ENCODE results near the gene MYO16. TPM values are rescaled to one million over a fixed set of nuclear protein-coding genes. Genes with fewer than 3 reads are reported as not detected.

The MYO16 gene
- total RNA-seq, 1 donor from 2014 or later, result not detected

DNA sequence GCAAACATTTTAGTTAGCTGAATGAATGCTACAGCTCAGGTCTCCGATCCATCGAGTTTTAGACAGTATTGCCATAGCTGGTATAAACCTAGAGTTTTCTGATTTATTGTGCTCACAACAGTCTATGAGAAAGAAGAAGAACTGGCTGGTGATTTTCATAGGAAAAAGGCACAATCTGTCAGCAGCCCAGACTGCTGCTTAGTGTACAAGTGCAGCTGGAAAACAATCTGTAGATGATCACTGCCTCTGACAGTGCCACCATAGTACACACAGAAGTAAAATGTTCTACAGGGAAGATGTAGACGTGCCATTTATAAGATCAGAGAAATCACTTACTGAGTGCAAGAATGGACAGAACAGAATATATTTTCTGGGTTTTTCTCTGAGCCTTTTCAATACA is 48.4 kb downstream of the MYO16 start:
- no peak for DNase-seq (ENCODE audit: low read depth)
- Histone ChIP-seq H3K36me3 (ENCODE audit: control insufficient read depth, insufficient read depth, low read length) (no peaks in the 10 kb centered on the region), H3K27me3 (ENCODE audit: control insufficient read depth, insufficient read depth, low read length) (no peaks in the 10 kb centered on the region), H3K4me3 (ENCODE audit: low read depth, low read length) (no peak overlapping the region)
- FAIRE-seq, result no peak
- TF ChIP-seq, protein P1, sequence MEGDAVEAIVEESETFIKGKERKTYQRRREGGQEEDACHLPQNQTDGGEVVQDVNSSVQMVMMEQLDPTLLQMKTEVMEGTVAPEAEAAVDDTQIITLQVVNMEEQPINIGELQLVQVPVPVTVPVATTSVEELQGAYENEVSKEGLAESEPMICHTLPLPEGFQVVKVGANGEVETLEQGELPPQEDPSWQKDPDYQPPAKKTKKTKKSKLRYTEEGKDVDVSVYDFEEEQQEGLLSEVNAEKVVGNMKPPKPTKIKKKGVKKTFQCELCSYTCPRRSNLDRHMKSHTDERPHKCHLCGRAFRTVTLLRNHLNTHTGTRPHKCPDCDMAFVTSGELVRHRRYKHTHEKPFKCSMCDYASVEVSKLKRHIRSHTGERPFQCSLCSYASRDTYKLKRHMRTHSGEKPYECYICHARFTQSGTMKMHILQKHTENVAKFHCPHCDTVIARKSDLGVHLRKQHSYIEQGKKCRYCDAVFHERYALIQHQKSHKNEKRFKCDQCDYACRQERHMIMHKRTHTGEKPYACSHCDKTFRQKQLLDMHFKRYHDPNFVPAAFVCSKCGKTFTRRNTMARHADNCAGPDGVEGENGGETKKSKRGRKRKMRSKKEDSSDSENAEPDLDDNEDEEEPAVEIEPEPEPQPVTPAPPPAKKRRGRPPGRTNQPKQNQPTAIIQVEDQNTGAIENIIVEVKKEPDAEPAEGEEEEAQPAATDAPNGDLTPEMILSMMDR (IDR thresholded peaks at IDR 0.05; ENCODE audit: insufficient read depth, low read length, severe bottlenecking), result no peak

DNA sequence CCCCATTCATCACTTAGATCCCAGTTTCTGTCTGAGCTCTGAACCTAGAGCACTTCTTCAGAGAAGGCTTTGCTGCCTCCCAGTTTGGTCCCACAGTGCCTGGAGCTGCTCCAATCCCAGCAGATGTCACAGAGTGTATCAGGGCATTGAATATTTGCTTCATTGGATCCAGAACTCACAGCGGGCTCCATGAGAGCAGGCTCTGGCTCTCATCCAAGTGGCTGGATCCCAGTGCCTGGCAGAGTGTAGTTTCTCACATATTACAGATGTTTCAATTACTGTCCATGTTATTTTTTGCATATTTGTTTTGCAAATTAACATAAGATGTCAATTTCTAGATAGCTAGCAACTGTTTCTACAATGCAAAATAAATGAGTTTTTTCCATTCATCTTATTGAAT is 50.6 kb downstream of the MYO16 start:
- TF ChIP-seq, protein P1 (IDR thresholded peaks at IDR 0.05; ENCODE audit: insufficient read depth, low read length, severe bottlenecking), result no peak
- DNase-seq (ENCODE audit: low read depth), result no peak

DNA sequence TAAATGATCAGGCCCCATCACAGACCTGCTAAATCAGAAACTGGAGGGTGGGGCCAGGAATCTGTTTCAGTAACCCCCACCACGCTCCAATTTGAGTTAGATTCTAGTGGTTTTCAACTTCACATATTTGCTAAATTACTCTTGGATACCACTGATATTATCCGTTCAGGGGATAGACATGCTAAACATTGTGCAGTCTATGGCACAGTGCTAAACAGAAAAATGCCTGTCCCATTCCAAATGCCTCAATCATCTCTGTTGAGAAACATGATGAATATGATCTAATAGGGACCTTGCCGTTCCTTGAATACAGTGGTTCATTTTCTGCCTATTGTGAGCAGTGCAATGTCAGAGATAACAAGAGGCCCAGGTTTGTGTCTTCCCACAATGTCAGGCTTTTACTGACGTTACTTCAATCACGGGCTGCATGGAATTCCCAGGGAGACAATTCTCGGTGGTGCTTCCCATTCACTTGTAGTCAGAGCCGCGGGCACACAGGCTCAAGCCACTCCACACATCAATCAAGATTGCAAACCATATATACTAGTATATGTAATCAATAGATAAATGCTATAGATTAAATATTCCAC is 52.7 kb downstream of the MYO16 start:
- TF ChIP-seq, protein P1 (IDR thresholded peaks at IDR 0.05; ENCODE audit: insufficient read depth, low read length, severe bottlenecking), result no peak

More for the DNA sequence above, 50.6 kb downstream of the MYO16 start:
- H3K4me3 ChIP-seq (ENCODE audit: low read depth, low read length), result no peak overlapping the region
- no peaks in the 10 kb centered on the region for H3K27me3 ChIP-seq (ENCODE audit: control insufficient read depth, insufficient read depth, low read length)
- no peak for FAIRE-seq
- no peaks in the 10 kb centered on the region for H3K36me3 ChIP-seq (ENCODE audit: control insufficient read depth, insufficient read depth, low read length)

DNA sequence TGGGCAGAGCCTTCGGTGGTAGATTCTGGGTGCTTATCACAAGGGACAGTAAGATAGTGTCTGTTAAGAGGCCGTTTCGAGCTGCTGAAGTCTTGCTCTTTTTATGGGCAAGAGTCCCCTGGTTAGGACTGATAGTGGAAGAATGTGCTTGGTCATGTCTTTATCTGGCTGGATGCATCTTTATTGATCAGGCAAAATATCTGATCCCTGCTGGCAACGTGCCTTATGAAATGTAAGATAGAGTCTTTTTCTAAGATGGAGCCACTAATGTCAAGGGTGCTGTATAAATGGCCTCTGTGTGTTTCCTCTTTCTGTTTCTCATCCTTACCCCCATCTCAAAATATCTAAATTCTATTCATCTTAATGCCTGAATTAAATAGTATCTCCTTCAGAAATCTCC is 53.3 kb downstream of the MYO16 start:
- Histone ChIP-seq H3K4me3 (ENCODE audit: low read depth, low read length) (no peak overlapping the region), H3K36me3 (ENCODE audit: control insufficient read depth, insufficient read depth, low read length) (no peaks in the 10 kb centered on the region), H3K27me3 (ENCODE audit: control insufficient read depth, insufficient read depth, low read length) (no peaks in the 10 kb centered on the region)
- FAIRE-seq, result no peak
- no peak for DNase-seq (ENCODE audit: low read depth)
- TF ChIP-seq, protein P1 (IDR thresholded peaks at IDR 0.05; ENCODE audit: insufficient read depth, low read length, severe bottlenecking), result no peak

More for the DNA sequence above, 52.7 kb downstream of the MYO16 start:
- DNase-seq (ENCODE audit: low read depth), result no peak
- no peaks in the 10 kb centered on the region for H3K27me3 ChIP-seq (ENCODE audit: control insufficient read depth, insufficient read depth, low read length)
- no peaks in the 10 kb centered on the region for H3K36me3 ChIP-seq (ENCODE audit: control insufficient read depth, insufficient read depth, low read length)
- FAIRE-seq, result no peak
- no peak overlapping the region for H3K4me3 ChIP-seq (ENCODE audit: low read depth, low read length)

DNA sequence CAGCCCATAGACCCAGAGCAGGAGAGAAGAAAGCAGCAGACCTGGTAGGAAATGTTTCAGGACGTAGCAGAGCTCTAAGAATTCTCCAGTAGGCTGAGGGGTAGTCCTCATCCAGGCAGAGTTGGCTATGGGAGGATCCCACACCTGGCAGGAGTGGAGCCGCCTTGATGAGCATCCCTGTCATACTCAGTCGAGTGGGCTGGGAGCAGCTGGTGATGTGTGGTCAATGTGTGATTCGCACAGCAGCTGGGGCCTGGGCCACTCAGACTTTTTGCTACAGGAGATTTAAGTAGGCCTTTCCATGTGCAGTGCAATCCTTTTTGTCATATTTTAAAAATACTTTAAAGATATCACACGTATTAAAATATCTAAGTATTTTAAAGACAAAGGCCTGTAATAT is 56.6 kb downstream of the MYO16 start:
- Histone ChIP-seq H3K4me3 (ENCODE audit: low read depth, low read length) (no peak overlapping the region), H3K36me3 (ENCODE audit: control insufficient read depth, insufficient read depth, low read length) (no peaks in the 10 kb centered on the region), H3K27me3 (ENCODE audit: control insufficient read depth, insufficient read depth, low read length) (no peaks in the 10 kb centered on the region)
- TF ChIP-seq, protein P1 (IDR thresholded peaks at IDR 0.05; ENCODE audit: insufficient read depth, low read length, severe bottlenecking), result no peak
- no peak for DNase-seq (ENCODE audit: low read depth)
- FAIRE-seq, result no peak

DNA sequence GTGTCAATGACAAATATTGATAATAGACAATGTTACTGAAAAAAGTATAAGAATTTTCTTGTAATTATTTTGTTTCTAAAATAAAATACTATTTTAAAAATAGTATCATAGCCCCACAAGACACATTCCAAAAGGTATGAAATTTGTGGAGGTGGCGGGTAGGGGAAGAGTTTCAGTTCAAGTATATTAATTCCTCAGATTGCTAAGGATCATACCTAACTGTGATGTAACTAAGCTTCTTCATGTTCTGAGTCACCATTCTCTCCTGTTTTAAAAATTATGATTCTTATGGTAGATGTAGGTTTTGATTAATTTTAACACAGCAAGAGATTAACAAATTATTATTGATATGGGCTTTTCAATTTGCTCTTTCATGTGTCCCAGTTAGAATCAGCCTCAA is 61.3 kb downstream of the MYO16 start:
- Histone ChIP-seq H3K4me3 (ENCODE audit: low read depth, low read length) (no peak overlapping the region), H3K36me3 (ENCODE audit: control insufficient read depth, insufficient read depth, low read length) (no peaks in the 10 kb centered on the region), H3K27me3 (ENCODE audit: control insufficient read depth, insufficient read depth, low read length) (no peaks in the 10 kb centered on the region)
- FAIRE-seq (no peak), DNase-seq (ENCODE audit: low read depth) (no peak)
- TF ChIP-seq, protein P1 (IDR thresholded peaks at IDR 0.05; ENCODE audit: insufficient read depth, low read length, severe bottlenecking), result no peak
